ENCODE results near the gene CLIP4.

- TF ChIP-seq CTCF (conservative IDR thresholded peaks at IDR 0.05) (no peak), EZH2 (IDR thresholded peaks at IDR 0.05; ENCODE audit: low read depth) (no peak)
These were observed 86.8 kb downstream of the CLIP4 start for GRCh38 chr2:29201979-29202378.

Data from PC-9 (cell line).